Type B pancreatic cell (in vitro differentiated cells): ENCODE measurements around the gene MOB2. TPM values are rescaled to one million over a fixed set of nuclear protein-coding genes. Genes with fewer than 3 reads are reported as not detected.

ENCODE experiments used
- DNase-seq: peaks from one replicate; pipeline ENCODE4 v3.0.0; 2021; ENCODE audit warnings: mixed read lengths; ENCODE audit not compliant: unreplicated experiment; ENCODE audit errors: extremely low spot score
- H3K27ac Mint-ChIP-seq: 2 replicates; pipeline ENCODE4 v1.8.0; 2021; ENCODE audit warnings: mild to moderate bottlenecking, mixed read lengths
- H3K27me3 Mint-ChIP-seq: 2 replicates; pipeline ENCODE4 v1.8.0; 2021; ENCODE audit warnings: mixed read lengths
- H3K36me3 Mint-ChIP-seq: 2 replicates; pipeline ENCODE4 v1.8.0; 2021; ENCODE audit warnings: mixed read lengths
- H3K4me1 Mint-ChIP-seq: one replicate; pipeline ENCODE4 v1.8.0; 2021; ENCODE audit warnings: mixed read lengths; ENCODE audit not compliant: unreplicated experiment
- H3K4me3 Mint-ChIP-seq: 2 replicates; pipeline ENCODE4 v1.8.0; 2021; ENCODE audit warnings: mild to moderate bottlenecking, mixed read lengths
- H3K9me3 Mint-ChIP-seq: 2 replicates; pipeline ENCODE4 v1.8.0; 2021; ENCODE audit warnings: mixed read lengths
- total RNA-seq: library from RNA; stranded (reverse); gene quantifications from 2 replicates; pipeline ENCODE4 v1.2.1, GENCODE V29; 2021; ENCODE audit warnings: low replicate concordance
- TF ChIP-seq, protein P1 (sequence below): fragments of 200-600 bp; sonication (generic); conservative IDR thresholded peaks from 2 replicates; pipeline ENCODE4 v1.5.0; 2021; ENCODE audit warnings: antibody characterized with exemption, mild to moderate bottlenecking

The MOB2 gene
- total RNA-seq, 1 donor from 2014 or later = 39.6 TPM

DNA sequence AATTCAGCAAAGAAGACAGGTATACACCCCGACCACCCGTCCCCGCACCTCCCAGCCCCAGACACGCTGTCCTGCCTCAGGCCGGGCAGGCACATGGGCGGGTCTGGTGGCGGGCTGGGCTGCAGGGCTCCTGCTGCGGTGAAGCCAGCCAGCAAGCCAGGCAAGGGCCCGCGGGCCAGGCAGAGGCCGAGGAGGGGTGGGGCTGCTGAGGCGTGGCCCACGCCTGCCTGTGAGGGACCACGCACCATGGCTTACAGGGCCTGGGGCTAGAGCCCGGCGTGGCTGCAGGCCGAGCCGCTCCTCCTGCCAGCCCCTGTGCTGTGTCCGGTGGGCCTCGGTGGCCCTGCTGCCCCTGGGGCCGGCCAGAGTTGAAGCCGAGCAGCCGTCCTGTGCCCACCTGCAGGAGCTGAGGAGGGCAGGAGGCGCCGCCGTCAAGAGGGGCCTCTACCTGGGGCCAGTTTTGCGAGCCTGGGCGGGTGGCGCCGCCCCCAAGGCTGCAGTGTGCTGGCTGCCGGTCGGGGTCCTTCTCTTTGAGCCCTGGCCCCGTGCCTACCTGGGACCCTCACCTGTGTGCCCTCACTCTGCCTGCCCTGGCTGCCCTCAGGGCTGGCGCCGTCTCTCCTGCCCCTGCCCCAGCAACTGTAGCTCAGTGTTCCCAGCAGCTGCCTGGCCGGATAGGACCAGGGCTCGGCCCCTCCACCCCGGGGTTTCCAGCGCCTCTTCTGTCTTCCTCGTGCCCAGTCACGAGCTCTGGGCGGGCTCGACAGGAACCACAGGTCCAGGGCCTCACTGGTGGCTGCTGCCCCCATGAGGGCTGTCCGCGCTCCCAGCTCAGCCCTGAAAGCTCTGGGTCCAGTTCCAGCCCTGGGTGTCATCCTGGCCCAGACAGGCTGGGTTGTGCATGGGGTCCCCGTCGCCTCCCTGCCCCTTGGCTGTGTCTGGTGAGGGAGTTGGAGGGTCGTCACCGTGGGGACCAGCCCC, 38.4 kb downstream of the MOB2 start:
- no peaks in the 10 kb centered on the region for H3K27me3 Mint-ChIP-seq
- H3K9me3 Mint-ChIP-seq = no peaks in the 10 kb centered on the region
- TF ChIP-seq, protein P1, sequence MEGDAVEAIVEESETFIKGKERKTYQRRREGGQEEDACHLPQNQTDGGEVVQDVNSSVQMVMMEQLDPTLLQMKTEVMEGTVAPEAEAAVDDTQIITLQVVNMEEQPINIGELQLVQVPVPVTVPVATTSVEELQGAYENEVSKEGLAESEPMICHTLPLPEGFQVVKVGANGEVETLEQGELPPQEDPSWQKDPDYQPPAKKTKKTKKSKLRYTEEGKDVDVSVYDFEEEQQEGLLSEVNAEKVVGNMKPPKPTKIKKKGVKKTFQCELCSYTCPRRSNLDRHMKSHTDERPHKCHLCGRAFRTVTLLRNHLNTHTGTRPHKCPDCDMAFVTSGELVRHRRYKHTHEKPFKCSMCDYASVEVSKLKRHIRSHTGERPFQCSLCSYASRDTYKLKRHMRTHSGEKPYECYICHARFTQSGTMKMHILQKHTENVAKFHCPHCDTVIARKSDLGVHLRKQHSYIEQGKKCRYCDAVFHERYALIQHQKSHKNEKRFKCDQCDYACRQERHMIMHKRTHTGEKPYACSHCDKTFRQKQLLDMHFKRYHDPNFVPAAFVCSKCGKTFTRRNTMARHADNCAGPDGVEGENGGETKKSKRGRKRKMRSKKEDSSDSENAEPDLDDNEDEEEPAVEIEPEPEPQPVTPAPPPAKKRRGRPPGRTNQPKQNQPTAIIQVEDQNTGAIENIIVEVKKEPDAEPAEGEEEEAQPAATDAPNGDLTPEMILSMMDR = no peak
- H3K4me3 Mint-ChIP-seq = no peak overlapping the region
- H3K36me3 Mint-ChIP-seq = no peaks in the 10 kb centered on the region
- H3K4me1 Mint-ChIP-seq = no peaks in the 10 kb centered on the region
- no peak overlapping the region for H3K27ac Mint-ChIP-seq
- DNase-seq = no peak

DNA sequence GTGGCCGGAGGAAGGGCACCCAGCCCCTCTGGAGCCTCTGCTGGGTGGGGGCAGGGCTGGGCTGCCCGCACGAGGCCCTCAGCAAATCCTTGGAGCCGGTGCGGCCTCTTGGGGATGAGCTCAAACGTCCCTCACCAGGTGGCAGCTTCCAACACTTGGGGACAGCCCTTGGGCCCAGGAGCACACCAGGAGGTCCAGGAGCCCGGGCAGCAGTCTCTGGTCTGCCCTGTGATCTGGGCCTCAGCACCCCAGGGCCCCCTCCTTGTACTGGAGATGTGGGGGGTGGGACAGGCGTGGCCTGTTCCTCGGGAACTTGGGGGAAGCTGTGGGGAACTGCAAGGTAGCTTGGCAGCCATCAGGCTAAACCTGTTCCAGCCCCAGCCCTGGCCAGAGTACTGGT, 40.0 kb downstream of the MOB2 start:
- no peaks in the 10 kb centered on the region for H3K36me3 Mint-ChIP-seq

DNA sequence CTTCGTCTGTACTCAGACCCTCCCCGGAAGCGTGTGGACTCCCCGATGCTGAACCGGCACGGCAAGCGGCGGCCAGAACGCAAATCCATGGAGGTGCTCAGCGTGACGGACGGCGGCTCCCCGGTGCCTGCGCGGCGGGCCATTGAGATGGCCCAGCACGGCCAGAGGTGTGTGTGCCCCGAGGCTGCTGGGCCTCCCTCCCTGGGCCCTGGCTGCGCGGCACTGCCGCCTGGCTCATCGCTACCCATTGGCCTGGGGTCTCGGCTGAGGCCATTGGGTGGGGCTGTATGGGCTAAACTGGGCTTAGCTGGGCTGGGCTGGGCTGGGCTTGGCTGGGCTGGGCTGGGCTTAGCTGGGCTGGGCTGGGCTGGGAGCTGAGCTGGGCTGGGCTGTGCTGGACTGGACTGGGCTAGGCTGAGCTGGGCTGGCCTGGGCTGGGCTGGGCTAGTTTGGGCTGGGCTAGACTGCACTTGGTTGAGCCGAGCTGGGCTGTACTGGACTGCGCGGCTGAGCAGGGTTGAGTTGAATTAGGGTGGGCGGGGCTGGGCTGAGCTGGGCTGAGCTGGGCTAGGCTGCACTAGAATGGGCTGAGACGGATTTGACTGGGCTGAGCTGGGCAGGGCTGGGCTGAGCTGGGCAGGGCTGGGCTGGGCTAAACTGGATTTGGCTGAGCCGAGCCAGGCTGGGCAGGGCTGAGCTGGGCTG, 40.7 kb downstream of the MOB2 start:
- Mint-ChIP-seq H3K27me3 (no peaks in the 10 kb centered on the region), H3K4me3 (no peak overlapping the region), H3K4me1 (no peaks in the 10 kb centered on the region), H3K9me3 (no peaks in the 10 kb centered on the region), H3K36me3 (no peaks in the 10 kb centered on the region), H3K27ac (no peak overlapping the region)
- DNase-seq = no peak
- TF ChIP-seq, protein P1 = no peak

More for the DNA sequence above, 40.0 kb downstream of the MOB2 start:
- H3K9me3 Mint-ChIP-seq = no peaks in the 10 kb centered on the region
- DNase-seq = no peak
- H3K4me1 Mint-ChIP-seq = no peaks in the 10 kb centered on the region
- no peak overlapping the region for H3K4me3 Mint-ChIP-seq
- TF ChIP-seq, protein P1 = no peak
- H3K27ac Mint-ChIP-seq = no peak overlapping the region
- no peaks in the 10 kb centered on the region for H3K27me3 Mint-ChIP-seq

DNA sequence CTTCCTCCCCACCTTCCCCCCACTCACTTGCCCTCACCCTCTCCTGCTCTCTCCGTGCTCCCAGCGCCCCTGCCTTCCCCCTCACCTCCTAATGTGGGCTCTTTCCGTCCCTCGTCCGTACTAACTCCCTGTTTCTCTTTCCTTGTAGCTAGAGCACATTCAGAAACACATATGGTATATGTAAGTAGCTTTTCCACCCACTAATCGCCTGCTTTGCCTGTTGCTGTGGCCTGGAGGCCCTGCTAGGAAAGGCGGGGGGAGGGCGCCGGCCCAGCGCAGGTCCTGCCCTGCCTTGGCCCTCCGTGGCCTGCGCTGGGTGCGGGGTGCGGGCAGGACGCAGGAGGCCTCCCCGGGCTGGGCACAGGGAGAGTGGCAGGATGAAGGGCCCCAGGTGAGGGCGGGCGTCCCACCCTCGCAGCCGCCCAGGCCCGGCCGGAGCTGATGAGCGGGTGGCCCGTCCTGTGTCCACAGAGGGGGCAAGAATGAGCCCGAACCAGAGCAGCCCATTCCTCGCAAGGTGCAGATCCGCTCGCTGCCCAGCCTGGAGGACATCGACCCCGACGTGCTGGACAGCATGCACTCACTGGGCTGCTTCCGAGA, 41.7 kb downstream of the MOB2 start:
- no peak overlapping the region for H3K27ac Mint-ChIP-seq
- H3K36me3 Mint-ChIP-seq = no peaks in the 10 kb centered on the region
- H3K9me3 Mint-ChIP-seq = no peaks in the 10 kb centered on the region
- no peaks in the 10 kb centered on the region for H3K4me1 Mint-ChIP-seq
- no peak for DNase-seq
- no peaks in the 10 kb centered on the region for H3K27me3 Mint-ChIP-seq
- H3K4me3 Mint-ChIP-seq = no peak overlapping the region
- TF ChIP-seq, protein P1 = no peak

DNA sequence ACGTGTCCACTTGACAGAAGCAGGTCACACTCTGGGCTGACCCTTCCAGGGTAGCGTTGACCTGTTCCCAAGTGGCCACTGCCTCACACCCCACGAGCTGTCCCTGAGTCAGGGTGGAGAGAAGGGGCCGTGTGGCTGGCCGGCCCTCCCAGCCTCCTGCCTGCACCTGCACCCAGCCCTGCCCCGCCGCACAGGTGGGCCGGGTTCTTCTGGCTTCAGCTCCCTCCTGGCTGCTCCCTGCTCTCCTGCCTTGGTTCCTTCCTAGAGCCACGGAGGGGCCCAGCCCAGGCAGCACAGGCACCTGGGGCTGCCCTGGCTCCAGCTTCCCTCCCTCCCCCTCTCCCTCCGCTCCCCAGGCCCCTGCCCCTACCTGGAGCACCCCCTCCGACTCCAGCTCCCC, 42.3 kb downstream of the MOB2 start:
- H3K4me1 Mint-ChIP-seq = no peaks in the 10 kb centered on the region
- H3K9me3 Mint-ChIP-seq = no peaks in the 10 kb centered on the region
- TF ChIP-seq, protein P1 = no peak
- no peak for DNase-seq
- H3K4me3 Mint-ChIP-seq = no peak overlapping the region
- H3K27me3 Mint-ChIP-seq = no peaks in the 10 kb centered on the region
- H3K27ac Mint-ChIP-seq = no peak overlapping the region
- H3K36me3 Mint-ChIP-seq = no peaks in the 10 kb centered on the region
